Astrocyte of the spinal cord (primary cell): ENCODE results near the gene CST3.

Experiments
- DNase-seq: peaks from one replicate; pipeline ENCODE4 v3.0.0; 2011; ENCODE audit warnings: low read depth, low spot score
- H3K4me3 ChIP-seq: 2 replicates; pipeline ENCODE4 v1.5.1; 2011; ENCODE audit warnings: low read depth, mild to moderate bottlenecking, low read length, moderate library complexity
- CTCF ChIP-seq: IDR thresholded peaks from 2 replicates; pipeline ENCODE4 v1.5.1; 2012; ENCODE audit warnings: low read depth, mild to moderate bottlenecking, low read length, inconsistent platforms
- in situ Hi-C: cut with HindIII; loops from 2 replicates; pipeline ENCODE4 v1.10.0; 2017; ENCODE audit warnings: low sequenced_read_pairs

The CST3 gene

GRCh38 chr20:23652371-23652770, 14.6 kb upstream of the CST3 start:
- DNase-seq, result peak; percentile 58

GRCh38 chr20:23651117-23651516, 13.4 kb upstream of the CST3 start:
- no peak for DNase-seq
- no peak for TF ChIP-seq CTCF
- H3K4me3 ChIP-seq, result no peak overlapping the region
- in situ Hi-C loops, result no loop called here

More at GRCh38 chr20:23652371-23652770, 14.6 kb upstream of the CST3 start:
- H3K4me3 ChIP-seq, result no peak overlapping the region
- in situ Hi-C loops, result no loop called here
- no peak for TF ChIP-seq CTCF

GRCh38 chr20:23649830-23650417, 12.2 kb upstream of the CST3 start:
- no peak overlapping the region for H3K4me3 ChIP-seq
- no peak for DNase-seq
- TF ChIP-seq CTCF, result no peak
- in situ Hi-C loops, result no loop called here

- no peak overlapping the region for H3K4me3 ChIP-seq
- no peak for TF ChIP-seq CTCF
- DNase-seq, result no peak
- in situ Hi-C loops, result no loop called here
Observed at GRCh38 chr20:23649242-23649641, 11.5 kb upstream of the CST3 start.

GRCh38 chr20:23647346-23647745, 9.6 kb upstream of the CST3 start:
- in situ Hi-C loops, result no loop called here
- no peak overlapping the region for H3K4me3 ChIP-seq
- no peak for DNase-seq
- TF ChIP-seq CTCF, result no peak

- in situ Hi-C loops, result no loop called here
- no peak overlapping the region for H3K4me3 ChIP-seq
- no peak for TF ChIP-seq CTCF
- DNase-seq, result peak; percentile 47
Observed at GRCh38 chr20:23646106-23646873, 8.5 kb upstream of the CST3 start.
